SIG-M5 (cell line): ENCODE measurements around the gene INPP4A.
A peak's percentile ranks its signal among the peaks of the same experiment; 100 is the strongest.
"Not testable (repeated sequence)": the region's sequence is repeated elsewhere in the genome, so short reads cannot be mapped to it uniquely, and the experiment has no call there.

Source experiments
- DNase-seq: peaks from one replicate; lab custom pipeline; 2025; lab: John Stamatoyannopoulos, UW

Gene INPP4A

DNA sequence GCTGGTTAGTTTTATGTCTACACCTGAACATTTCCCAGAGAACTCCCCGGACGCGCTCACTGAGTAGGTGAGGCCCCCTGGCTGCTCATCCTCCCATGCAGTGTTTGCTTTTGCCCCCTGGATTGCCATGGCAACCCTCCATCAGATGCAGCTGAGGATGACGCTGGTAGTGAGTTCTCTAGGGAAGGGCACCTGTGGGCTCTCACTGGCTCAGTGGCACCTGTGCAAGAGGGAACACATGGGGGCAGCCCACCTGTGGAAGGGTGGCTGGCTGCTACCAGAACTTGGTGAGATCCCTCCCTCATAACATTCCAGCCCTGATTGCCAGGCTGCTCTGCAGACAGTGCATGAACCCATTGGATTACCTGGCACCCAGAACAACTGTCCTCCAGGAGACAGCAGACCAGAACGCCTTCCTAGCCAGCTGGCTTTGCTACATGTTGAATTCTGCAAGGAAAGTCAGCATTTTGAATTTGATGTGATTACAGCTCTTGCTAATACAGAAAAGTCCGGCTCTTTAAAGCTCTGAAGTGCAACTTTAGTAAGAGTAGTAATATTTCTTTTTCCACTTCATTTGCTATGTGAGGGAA lies 142.0 kb downstream of the INPP4A start:
- DNase-seq, result no peak

DNA sequence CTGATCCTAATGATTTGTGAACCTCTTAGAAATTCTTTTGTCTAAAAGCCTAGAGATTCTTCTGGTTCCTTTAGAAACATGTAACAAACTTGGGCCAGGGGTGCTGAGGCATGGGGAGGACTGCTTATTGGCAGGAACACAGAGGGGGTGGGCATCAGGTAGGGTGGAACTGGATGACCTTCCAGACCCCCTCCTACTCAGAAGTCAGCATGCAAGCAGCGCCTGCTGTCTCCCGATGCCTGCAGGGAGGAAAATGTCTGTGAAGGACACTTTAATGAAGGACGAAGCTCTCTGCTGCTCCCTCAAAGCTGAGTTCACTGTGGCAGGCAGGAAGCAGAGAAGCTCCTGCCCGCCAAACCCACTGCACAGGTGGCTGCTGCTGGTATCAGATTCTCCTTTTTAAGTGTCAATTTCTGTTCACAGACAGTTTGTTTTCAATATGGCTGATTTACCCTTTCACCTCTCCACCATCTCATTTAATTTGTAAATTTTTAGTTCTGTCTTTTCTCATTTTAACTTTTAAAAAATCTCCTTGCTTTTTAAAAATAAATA lies 144.3 kb downstream of the INPP4A start:
- no peak for DNase-seq

DNA sequence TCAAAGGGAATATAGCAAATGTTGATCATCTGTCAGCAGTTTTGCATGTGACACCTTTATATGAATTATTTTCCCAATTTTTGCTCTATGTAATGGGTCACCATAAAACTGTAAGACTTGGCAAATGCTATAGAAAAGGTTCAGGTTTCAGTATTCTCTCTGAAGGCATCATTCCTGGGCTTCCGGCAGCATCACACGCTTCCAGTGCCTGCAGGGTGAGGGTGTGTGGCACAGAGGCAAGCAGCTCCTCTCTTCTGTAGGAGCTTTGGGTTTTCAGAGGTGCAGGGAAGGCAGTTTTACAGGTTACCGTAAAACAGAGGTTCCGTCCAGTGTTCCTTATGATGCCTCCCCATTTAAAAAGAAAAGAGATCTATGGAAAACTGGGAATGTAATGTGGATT lies 144.8 kb downstream of the INPP4A start:
- DNase-seq, result no peak

DNA sequence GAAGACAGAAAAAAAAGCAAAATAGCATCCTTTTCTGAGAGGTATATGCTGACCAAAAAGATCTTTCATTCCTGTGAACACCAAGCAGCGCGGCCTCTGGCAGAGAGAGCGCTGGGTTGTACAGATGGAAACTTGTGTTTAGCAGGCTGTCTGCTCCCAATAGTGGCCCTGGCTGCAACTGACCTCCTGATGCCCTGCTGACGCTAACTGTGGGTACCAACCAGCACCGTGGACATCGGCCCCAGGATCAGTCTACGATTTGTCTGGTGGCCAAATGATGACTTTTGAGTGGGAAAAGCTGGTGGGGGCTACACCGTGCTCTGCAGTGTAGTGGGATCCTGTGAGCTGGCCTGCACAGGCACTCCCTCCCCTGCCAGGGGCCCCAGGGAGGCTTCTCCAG lies 147.9 kb downstream of the INPP4A start:
- no peak for DNase-seq

DNA sequence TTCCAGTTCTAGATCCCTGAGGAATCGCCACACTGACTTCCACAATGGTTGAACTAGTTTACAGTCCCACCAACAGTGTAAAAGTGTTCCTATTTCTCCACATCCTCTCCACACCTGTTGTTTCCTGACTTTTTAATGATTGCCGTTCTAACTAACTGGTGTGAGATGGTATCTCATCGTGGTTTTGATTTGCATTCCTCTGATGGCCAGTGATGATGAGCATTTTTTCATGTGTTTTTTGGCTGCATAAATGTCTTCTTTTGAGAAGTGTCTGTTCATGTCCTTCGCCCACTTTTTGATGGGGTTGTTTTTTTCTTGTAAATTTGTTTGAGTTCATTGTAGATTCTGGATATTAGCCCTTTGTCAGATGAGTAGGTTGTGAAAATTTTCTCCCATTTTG lies 150.0 kb downstream of the INPP4A start:
- not testable (repeated sequence) for DNase-seq

DNA sequence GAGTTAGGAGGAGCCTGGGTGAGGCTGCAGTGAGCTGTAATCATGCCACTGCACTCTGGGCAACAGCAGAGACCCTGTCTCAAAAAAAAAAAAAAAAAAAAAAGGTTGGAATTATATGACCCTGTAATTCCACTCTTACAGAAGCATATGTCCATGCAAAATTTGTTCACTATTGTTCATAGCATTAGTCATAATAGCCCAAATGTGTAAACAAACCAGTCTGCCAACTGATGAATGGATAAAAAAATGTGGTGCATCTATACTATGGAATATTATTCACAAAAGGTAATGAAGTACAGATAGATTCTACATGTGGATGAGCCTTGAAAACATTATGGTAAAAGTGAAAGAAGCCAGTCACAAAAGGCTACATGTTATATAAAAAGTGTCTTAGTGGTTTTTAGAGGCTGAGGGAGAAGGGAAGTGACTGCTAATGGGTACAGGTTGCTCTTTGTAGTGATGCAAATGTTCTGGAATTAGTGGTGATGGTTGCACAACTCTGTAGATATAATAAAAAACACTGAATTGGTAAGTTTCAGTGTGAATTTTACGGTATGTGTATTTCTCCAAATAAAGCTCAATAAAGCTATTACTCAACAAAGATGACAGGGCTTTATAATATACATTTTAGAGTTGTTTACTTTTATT lies 154.2 kb downstream of the INPP4A start:
- DNase-seq, result no peak

DNA sequence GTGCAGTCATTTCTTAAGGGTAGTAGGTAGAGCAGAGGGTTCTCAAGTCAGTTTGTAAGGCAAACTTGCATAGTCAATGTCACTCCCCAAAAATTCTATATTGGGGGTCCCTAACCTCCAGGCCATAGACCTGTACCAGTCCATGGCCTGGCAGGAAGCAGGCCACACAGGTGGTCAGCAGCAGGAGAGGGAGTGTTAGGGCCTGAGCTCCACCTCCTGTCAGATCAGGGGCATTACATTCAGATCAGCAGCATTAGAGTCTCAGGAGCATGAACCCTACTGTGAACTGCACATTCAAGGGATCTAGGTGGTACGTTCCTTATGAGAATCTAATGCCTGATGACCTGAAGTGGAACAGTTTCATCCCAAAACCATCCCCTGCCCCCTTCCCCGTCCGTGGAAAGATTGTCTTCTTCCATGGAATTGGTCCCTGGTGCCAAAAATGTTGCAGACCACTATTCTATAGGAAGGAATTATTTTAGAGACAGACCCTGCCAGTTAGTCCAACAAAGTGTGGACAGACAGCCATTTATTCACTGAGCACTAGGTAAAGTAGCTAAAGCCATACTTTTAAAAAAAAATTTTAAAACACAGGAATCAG lies 157.0 kb downstream of the INPP4A start:
- no peak for DNase-seq

DNA sequence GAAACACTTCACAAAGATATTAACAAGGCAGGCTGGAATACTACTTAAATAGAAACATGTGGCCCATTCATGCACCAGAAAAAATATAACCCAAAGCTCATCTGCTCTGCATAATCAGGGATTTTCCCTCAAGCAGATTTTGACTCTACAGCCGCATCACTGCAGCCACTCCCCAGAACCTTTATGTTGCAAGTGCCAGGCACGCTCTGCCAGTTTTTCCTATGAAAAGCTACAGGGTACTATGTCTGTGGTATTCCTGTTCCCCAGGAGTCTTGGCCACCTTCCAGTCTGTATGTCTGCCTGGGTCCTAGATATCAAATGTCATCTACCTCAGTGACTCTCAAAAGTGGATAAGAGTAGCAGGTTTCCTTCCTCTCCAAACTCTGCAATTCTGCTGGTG lies 159.9 kb downstream of the INPP4A start:
- DNase-seq, result no peak

DNA sequence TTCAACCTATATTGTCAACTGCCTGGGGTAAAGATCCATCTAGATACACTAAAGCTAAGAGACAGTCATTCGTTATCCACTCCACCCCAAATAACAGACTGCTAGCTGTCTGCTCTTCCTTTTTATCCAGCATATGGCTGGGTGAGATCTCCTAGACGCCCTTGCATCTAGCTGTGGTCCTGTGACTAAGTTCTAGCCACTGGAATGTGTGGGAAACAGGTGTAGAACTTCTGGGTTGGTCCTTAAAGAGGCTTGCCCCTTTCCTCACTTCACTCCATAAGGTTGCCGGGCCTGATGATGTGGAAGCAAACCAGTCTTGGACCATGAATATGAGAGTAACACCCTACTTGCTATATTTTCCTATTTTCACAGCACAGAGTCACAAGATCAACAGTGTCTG lies 160.4 kb downstream of the INPP4A start:
- no peak for DNase-seq

DNA sequence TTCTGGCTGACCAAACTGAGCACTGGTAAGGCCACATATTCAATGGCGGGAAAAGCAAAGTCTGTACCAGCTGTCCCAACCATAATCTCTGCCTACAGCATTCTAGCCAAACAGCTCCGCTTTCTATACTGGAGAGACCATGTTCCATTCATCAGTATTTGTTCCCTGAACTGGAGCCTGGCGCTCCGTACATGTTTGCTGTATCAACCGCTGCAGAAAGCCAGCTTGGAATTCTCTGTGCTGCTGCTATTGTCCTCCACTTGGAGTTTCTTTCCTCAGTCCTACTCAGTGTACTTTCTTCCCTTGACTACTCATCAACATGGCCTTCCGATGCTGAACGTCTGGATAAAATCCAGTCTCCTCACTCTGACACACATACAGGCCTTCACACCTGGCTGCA lies 161.8 kb downstream of the INPP4A start:
- no peak for DNase-seq

DNA sequence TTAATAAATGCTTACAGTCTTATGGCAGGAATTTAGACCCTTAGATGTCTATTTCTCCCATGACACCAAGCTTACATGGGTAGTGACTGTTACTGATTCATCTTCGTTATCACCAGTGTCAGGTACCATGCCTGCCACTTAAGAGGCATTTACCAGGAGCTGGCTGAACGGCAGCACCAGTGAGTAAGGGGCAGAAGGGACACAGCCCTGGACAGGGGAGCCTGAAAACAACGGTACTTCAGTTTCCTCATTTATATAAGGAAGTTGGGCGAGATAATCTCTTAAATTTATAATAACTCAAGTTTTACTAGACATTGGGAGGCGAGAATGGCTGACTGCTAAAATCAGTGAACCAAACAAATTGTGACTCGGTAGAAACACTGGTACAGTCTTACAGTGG lies 162.4 kb downstream of the INPP4A start:
- DNase-seq, result no peak

DNA sequence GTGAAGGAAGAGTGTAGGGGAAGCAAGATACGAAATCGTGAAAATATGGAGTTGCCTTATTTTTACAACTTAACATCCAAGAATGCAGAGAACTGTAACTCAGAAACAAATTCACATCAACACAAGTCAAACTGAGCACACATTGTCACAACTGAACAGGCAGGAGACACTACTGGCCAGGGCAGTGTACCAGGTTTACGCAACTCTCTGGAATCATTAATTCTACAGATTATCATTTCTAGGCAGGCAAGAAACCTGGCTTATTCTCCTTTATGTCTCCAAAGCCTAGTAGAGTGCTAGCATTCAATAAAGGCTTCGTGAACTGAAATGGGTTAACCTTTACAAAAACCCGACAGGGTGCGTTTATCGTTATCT lies 163.1 kb downstream of the INPP4A start:
- DNase-seq, result no peak

DNA sequence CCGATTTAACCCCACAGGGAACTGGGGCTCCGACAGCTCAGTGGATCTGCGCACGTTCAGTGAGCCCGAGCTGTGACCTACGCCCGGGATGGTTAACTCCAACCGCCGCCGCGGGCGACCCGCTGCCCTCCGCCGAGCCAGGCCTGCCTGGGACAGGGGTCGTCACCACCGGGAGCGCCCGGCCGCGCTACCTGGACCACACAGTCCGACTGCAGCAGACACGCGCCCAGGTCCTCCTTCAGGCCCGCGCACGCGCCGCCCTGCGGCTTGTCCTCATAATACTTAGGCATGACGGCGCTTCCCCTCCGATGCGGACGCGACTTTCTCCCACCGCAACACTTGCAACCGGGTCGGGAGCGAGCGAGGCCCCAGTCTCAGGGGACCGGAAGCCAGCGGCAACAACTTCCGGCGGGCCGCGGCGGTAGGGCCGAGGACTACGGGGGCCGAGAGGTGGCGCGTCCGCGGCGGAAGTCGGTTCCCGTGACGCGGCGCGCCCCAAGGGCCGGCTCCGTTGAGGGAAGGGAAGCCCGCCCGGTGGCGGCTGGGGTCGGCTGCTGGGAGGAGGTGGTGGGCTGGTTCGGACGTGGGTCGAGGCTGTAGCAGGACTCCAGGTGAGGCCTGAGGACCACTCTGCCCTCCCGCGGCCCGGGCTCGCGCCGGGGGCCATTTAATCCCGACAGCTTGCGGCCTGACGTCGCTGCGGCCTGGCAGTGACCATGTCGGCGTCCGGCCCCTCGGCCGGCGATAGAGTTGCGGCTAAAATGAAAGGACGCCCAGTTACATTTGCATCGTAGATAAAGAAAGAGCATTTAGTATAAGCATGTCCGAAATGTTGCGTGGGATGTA lies 163.7 kb downstream of the INPP4A start, which contains the start of the genes COA5 and UNC50:
Gene COA5, minus strand, starts transcription at position 397 of the 846 bp plus-strand sequence. Its CDS starts 107 bp downstream, at position 290.
Gene UNC50, plus strand, starts transcription at position 474 of the 846 bp plus-strand sequence. CDS start 1,171 bp downstream, outside the sequence.
- DNase-seq, result peak; percentile 40

DNA sequence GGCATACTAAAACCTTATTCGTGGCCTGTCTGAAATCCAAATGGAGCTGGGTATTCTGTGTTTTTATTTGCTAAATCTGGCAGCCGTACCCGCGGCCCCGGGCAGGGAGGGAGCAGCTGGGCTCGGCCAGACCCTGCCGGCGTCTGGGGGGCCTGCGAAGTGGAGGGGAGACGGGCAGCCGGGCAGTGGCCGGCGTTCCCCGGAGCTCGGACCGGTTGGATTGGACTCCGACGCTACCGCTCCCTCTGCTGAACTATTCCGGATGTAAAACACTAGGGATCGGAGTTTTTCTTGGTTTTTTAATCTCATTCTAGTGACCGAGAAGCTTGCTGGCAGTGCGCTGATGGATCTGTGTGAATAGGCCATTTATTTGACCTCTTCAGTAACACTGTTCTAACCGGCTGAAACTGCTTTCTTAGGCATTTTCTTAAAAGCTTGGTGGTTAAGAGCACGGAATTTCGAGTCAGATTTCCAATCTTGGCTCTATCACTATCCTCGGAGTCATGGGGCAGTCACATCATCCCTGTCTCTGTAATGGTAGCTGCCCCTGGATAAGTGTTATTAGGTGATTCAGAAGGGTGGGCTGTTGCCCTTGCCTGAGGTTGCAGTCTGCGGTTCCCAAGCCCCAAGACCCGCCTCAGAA lies 164.4 kb downstream of the INPP4A start:
- DNase-seq, result no peak

DNA sequence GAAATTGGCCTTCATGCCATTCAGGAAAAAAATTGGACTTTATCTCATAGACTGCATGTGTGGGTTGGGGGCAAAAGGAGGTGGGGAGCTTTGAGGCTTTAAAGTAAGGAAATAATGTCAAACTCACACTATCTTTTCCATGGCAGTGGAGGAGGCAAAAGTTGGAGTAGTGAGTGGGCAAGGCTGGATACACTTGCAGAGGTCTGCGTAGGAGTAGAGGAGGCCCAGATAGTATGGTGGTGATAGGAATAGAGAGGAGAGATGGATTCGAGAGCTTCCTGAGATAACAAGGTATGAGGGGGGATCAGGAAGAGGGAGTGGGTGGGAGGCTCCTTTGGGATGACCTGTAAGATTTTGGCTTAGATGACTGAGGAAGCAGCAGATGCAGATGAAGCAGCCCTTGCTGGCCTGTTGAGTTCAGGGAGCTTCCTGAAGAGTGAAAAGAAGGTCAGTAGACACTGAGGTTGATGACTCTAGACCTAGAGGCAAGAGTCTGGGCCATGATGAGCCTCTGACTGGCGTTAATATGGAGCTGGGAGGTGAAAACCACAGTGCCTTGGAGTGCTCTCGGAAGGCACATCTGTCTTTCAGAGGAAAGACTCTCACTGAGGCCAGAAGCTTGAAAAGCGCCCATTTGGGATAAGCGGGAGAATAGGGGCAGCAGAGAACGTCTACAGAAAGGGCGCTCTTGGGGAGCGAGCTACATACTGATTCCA lies 169.5 kb downstream of the INPP4A start:
- DNase-seq, result no peak

DNA sequence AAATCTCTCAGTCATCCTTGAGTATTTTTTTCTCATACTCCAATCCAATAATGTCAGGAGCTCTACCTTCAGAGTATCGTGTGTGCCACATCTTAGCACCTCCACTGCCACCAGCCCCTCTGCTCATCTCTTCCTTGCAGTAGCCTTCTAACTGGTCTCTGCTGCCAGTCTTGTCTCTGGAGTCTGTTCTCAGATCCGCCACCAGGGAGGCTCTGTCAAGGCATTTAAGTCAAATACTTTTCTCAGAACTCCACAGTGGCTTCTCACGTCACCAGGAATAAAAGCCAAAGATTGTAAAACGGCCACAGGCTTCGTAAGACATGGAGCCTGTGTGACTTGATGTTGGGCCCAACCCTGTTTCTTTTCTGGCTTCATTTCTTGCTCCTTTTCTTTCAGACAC lies 170.8 kb downstream of the INPP4A start:
- no peak for DNase-seq

DNA sequence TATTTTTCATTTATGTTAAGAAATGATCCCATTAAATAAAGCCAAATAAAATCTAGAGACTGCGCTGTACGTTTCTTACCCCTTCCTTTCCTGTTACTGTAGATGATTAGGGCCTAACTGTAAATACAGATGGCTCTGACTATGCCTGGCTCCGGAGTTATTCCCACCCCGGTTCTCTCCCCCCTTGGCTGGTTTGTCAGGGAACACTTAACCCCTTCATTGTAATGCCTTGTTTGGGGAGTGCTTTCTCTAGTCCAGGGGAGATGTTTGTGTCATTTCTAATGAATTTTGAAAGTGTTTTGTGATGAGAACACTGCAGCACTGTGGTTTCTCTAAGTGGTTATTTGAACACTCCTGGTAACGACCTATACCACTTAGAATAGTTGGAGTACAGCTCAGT lies 172.5 kb downstream of the INPP4A start:
- DNase-seq, result no peak

DNA sequence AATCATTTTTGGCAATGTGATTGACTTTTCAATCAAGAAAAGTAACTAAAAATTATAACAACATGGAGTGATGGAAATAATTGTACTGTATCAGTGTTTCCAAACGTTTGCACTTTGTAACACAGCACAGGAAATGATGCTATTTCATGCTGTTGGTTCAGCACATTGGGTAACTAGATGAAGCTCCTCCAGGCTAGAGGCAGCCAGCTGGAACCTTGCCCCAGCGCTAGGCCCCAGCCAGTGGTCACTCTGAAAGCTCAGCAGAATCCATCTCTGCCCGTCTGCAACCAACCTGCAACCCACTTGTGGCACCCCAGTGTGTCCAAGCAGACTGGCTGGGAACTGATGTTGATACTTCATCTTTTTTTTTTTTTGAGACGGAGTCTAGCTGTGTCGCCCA lies 179.0 kb downstream of the INPP4A start:
- DNase-seq, result no peak

DNA sequence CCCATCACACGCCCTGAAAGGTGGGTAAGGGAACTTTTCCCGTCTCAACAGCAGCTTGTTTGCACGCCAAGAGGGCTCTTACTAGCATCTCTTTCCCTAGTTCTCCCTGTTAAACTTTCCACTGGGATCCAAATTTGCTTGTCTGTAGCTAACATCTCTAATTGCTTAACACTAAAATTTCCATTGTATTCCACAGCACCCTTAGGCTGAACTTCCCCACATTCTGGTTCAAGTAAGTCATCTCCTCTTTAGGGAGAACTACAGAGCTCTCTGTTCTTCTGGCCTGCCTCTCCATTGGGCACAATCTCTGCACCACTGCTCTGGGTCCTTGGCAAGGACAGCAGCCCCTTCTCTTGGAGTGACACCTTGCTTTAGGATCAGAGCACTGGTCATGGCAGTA lies 187.7 kb downstream of the INPP4A start:
- no peak for DNase-seq

DNA sequence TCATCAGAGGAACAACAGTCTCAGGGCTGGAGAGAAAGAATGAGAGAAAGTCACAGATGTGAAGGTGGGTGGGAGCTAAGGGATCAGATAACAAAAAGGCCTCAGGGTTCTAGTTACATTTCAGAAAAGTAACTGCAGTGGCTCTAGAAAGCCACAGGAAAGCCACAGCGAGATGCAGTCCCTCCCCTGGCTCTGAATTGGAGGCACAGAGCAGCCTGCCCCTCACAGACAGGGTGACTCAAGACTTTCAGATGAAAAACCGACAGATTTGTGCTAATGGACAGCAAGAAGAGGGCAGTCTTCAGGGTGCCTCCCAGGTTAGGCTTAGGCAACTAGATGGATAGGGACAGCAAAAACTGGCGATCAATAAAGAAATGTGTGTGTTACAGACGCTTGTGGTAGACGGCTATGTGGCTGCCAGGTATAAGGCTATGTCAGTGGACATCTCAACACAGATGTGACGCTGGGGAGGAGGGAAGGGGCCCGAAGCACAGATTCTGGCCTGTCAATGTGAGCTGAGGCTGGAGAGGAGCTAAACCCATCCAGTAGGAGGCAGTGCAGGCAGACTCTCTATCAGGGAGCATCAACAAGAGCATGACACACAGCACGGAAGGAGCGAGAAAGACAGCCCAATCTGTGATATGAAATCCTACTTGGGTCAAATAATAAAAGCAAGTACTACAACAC lies 189.9 kb downstream of the INPP4A start:
- no peak for DNase-seq
